NCI-H2227 treated with DMSO at 0.1 percent for 48 hours (cell line): Measurements from ENCODE around the gene MSH3.
"Not testable (repeated sequence)": the region's sequence is repeated elsewhere in the genome, so short reads cannot be mapped to it uniquely, and the experiment has no call there.

Source experiments
- DNase-seq: peaks from one replicate; lab custom pipeline; 2025; lab: John Stamatoyannopoulos, UW

The MSH3 gene

DNA sequence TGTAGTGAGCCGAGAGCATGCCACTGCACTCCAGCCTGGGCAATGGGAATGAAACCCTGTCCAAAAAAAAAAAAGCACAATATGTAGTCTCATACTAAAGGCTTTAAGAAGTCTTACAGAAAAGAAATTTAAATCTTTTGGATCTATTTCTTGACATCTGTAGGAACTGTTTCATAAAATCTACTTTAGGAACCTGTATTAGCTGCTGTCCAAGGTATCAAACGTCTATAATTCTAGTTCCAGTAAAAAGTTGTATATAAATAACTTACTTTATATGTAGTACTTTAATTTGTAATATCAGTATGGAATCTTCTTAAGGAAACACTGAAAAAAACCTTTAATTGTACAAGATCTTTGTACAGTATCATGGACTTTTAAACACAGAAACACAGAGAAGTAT, 199.0 kb downstream of the MSH3 start:
- no peak for DNase-seq

DNA sequence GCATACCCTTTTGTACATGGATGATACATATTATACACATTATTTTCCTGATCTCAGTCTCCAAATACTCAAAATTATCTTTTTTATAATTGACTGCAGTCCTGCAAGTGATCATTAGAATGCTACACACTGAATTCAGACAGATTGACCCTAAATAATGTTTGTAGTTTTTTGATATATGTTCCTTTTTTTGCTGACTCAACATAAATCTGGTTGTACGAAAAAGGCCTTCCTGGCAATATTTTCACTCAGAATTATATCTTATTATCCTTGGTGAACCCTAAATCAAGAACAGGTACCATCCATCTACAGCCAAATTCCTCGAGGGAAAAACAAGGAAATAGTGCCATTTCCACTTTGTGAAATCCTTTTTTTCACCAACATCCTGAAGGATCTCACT, 200.1 kb downstream of the MSH3 start:
- DNase-seq = no peak

DNA sequence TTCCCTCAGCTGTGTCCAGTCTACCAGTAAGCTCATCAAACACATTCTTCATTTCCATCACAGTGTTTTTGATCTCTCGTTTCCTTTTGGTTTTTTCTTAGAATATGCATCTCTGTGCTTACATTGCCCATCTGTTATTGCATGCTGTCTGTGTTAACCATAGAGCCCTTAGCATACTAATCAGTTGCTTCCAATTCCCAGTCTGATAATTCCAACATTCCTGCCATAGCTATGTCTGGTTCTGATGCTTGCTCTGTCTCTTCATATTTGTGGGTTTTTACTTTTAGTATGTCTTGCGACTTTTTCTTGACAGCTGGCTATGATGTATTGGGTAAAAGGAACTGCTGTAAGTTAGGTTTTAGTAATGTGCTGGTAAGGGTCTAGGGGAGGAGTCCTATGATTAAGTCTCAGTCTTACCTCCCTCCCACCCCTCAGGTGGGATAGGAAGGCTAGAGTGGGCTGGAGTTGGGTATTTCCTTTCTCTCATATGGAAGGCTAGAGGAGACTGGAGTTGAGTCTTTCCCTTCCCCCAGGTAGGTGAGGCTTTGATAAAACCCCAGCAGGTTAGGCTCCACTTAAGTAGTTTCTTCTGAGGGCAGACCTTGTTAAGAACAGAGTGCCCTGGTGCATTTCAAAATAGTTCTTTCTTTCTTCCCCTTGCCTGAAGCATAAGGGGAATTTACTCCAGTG, 206.6 kb downstream of the MSH3 start:
- no peak for DNase-seq

DNA sequence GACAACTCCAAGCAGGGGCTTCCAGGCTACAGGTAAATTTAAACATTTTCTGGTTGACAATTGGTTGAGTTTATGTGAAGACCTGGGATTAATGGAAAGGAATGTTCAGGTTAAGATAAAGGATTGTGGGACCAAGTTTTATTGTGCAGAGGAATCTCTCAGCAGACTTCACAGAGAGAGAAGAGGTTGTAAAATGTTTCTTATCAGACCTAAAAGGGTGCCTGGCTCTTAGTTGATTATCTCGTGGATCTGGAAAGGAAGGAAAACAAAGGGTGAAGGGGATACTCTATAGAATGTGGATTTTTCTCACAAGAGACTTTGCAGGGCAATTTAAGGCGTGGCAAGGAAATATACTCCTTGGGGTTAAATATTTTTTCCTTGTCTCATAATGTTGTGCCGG, 209.3 kb downstream of the MSH3 start:
- no peak for DNase-seq

DNA sequence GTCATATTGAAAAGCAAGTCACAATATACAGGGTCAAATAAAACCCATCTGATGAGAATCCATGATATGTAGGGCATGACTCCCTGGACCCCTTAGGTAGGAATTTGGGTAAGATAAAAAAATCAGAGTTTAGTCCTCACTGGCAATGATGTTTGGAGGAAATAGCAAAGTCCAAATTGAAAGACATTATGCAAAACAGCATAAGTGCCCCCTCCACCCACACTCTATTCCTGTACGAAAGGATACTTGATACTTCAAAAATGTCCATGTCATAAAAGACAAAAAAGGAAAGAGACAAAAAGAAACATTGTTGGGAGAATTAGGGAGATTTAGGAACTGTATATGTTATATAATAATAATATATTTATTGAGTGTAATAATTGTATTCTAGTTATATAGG, 209.7 kb downstream of the MSH3 start:
- no peak for DNase-seq

DNA sequence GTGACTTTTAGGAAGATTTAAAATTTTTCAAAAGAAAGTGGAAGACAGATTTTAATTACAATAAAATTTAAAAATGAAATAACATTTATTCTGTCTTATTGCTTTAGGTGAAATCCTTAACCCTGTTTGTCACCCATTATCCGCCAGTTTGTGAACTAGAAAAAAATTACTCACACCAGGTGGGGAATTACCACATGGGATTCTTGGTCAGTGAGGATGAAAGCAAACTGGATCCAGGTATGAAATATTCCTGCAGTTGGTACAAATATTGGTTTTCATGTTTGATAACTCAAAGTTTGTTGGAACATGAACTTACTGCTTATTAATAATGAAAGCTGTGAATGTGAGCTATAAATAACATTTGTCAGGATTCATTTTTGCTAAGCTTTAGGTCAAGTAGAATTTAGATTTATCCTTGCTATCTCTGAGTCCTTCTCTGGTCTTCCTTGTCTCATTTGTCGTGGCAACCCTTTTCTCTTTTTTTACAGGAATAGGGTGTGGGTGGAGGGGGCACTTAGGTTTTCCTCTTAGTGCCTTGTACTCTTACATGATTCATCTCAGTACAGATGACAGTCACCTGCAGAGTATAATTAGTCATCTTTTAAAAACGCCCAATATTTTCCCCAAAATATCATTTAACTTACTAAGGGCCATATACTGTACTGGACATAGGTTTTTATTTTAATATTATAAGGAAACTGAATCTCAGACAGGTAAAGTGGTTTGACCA, 210.4 kb downstream of the MSH3 start:
- no peak for DNase-seq

DNA sequence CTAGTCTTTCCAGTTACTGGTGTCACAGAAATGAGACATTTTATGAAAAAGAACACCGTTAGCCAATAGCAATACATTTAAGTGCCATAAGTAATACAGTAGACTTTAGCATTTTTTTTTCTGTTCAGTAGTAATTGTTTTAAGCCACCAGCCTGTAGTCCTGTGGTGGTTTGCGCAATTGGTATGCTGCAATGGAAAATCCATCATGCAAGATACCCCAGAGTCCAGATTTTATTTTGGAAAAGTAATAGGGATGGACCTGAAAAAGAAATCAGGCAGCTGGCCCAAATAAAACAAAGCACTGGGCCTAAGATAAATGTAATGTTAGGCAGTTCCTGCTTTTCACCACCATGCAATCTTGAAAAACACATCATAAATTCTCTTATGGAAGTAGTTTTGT, 211.1 kb downstream of the MSH3 start:
- no peak for DNase-seq

DNA sequence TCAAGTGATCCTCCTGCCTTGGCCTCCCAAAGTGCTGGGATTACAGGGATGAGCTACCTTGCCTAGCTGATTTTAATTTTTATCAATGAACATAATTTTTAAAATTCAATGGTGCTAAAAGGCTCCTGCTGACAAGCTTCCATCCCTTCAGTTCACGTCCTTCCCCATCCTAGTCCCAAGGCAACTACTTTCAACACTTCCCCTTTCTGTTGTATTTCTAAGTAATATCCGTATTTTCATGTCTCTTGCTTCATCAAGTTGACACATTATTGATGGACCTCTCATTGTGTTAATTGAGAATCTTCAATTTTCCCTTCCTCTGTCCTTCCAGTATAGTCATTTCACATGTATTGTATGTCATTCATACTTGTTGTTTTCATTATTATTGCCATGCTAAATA, 211.9 kb downstream of the MSH3 start:
- DNase-seq = no peak

DNA sequence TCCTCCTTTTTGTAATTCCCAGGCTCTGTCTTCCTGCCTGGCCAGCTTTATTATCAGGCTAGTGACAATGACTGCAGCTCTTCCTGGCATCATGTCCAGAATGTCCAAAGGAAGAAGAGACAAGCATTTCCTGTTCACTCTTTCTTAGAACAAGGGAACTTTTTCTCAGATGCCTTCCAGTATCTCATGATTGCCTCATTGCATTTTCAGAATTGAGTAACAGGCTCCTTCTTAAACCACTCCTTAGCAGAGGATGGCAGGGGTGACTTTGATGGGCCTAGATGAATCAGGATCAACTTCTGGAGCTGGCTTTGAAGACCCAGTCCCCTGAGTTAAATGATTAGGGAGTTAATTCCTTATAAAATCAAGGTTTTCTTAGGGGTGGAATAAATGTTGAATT, 212.8 kb downstream of the MSH3 start:
- no peak for DNase-seq

DNA sequence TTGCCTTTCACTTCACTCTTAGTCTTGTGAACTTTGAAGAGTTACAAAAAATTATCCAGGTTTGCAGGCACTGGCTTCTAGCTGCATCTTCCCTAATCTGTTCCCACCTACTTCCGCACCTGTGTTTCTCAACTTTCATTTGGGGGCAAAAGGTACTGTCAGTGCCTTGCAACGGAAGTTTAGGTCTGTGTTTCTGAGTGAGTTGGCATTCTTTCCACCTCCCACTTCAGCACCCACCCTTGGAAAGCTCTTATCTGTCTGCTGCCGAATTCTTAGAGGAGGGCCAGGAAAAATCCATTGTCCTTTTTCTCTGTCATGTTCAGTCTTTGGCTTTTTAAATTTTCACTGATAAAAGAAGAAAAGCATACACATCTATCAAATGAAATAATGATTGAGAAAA, 216.0 kb downstream of the MSH3 start:
- DNase-seq = no peak

DNA sequence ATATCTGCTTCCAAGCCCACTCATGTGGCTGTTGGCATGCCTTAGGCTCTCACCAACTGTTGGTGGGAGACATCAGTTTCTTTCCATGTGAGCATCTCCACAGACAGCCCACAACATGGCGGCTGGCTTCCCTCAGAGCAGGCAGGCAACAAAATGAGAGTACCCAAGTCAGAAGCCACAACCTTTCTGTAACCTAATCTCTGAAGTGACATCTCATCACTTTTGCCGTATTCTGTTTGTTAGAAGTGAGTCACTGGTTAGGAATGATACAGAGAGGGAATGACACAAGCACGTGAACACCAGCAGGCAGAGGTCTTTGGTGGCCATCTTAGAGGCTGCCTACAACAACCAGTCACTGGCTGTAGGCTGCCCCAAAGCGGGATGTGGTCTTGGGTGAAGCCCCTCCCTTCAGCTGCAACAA, 217.1 kb downstream of the MSH3 start:
- no peak for DNase-seq

DNA sequence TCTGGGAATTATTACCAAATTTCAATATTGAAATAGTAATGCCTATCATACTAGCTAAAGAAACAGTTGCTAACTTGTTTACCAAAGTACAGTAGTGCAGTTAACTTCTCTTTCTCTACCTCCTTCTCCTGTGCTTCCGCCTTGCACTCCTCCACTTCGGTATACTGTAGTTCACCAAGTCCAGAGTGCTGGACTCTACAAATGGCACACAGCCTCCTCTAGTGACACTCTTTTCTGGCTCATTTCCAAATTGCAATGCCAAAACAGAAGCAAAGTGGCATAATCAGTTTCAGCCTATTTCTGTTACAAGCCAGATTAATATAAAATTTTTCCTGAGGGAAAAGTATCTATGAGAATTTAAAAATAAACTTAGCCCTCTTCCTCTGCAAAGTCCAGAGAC, 219.7 kb downstream of the MSH3 start:
- DNase-seq = no peak

DNA sequence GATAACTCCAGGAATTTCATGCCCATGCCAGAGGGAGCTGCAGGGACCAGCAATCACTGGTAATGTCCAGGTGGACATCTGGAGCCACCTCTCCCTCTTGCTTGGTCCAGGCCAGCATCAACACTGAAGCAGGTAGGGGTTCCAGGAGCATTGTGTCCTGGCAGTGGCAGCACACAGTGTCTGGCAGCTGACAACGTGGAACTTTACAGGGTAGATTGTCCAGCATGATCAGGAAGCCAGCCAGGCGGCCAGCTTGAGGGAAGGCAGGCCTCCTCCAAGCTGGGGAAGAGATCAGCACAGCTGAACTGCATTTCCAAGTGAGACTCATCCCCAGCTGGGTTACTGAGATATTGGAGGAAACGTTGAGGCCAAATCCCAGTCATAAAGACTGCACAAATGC, 223.1 kb downstream of the MSH3 start:
- DNase-seq = no peak

DNA sequence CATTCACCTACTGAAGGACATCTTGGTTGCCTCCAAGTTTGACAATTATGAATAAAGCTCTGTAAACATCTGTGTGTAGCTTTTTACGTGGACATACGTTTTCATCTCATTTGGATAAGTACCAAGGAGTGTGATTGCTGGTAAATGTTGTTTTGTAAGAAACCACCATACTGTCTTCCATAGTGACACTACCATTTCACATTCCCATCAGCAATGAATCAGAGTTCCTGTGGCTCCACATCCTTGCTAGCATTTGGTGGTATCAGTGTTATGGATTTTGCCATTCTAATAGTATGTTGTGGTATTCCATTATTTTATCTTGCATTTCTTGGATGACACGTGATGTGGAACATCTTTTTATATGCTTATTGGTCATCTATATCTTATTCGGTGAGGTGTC, 227.3 kb downstream of the MSH3 start:
- no peak for DNase-seq

DNA sequence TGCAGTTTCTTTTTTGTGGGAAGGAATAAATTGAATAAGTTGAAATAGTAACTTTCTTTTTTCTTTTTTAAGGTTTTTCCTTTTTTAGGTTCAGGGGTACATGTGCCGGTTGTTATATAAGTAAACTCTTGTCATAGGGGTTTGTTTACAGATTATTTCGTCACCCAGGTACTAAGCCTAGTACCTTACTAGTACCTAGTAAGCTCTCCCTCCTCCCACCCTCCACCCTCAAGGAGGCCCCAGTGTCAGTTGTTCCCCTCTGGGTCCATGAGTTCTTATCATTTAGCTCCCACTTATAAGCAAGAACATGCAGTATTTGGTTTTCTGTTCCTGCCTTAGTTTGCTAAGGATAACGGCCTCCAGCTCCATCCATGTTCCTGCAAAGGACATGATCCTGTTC, 228.9 kb downstream of the MSH3 start:
- not testable (repeated sequence) for DNase-seq

DNA sequence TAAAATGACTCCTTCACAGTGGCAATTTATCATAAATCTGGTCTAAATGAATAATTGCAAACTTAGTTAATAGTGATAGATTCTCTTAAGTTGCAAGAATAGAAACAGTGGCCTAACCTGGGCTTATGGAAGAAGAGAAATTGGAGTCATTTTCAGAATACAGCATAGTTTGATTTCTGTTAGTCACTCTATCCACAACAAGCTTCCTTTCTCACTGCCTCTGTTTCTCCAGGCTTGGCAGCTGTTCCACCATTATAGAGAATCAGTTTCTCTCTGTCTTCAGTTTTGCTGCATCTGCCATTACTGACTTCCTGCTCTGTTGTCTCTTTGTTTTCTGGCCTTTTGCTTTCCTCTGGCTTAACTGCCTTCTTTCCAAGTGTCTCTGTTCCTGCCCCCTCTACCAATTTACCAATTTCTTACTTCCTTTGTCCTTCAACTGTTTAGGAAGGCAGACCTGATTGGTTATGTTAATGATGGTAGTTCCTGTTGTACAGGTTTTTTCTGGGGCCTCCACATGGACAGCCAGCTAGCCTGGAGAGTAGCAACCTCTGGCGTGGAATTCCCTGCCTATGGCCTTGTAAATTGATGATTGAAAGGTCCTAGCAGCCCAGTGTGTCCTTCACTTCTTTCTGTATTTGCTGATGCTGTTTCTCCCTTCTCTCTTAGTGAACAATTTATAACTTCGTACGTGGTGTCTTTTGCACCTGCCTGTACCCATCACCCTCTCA, 229.8 kb downstream of the MSH3 start:
- no peak for DNase-seq

DNA sequence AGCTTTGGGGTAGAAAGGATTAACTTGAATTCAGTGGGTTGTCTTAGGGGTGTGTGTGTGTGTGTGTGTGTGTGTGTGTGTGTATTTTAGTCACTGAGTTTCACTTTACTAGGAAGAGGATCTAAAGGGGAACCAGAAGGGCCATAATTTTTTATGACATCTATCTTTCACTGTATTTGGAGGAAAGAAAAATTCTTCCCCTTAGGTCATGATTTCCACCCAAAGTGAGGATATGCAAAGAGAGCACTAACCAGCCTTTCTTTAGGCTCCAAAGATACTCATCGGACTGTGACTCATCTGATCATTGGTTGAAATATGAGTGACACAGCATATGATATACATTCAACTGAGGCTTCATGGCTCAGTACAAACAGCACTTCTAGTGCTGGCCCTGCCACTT, 230.5 kb downstream of the MSH3 start:
- no peak for DNase-seq

DNA sequence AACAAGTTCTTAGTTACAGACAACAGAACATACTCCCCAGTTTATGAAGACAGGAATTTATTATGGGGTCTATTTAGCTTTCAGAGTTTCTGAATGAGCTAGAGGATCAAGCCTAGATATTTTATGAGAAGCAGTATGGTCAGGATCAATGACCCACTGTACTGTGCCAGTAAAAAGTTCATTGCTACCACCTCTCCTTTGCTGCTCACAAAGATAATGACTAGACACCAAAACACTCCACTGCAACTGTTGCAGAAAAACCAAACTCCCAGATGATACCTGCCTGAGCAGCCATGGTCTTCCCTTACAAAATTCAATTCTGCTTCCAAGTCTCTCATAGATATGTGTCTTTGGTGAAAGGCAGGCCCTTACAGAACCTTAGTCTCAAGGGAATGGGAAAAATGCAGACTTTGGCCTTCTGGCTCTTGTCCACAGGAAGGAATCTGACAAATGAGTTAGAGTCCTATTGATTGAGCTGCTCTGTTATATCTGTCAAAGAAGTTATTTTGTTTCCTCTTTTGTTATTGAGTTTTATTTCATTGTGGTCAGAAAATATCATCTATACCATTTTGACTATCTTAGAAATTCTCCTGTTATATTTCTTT, 231.0 kb downstream of the MSH3 start:
- DNase-seq = no peak

DNA sequence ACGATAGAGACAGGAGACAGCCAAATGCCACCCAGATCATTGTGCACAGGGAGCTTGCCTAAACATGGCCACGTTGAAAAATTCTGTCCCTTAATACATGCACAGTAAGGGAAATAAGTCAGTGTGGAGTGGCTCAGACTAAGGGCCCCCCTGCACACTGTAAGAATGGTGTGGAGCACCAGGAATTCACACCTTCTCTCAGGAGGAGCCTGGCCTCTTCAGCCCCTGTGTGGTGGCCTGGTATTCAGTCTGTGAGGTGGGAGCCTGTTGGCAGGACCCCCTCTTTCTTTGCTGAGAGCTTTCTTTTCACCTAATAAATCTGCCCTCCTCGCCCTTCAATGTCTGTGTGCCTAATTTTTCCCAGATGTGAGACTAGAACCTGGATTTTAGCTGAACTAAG, 239.6 kb downstream of the MSH3 start:
- DNase-seq = no peak

DNA sequence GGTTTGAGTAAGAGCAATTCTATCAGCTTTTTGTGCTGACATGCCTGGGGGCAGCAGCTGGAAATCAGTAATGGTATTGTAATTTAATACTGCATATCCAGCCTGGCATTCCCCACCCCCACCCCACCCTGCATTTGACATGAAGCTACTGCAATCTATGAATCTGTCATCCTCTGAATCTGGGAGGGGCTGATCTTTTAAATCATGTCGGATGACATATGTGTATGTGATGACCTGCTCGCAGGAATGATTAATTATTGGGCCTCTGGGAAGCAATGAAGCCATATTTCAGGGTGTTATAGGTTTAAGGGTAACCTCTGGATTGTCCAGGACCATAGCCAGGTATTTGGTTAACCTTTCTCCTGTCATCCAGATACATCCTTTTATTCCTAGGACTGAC, 241.1 kb downstream of the MSH3 start:
- no peak for DNase-seq

DNA sequence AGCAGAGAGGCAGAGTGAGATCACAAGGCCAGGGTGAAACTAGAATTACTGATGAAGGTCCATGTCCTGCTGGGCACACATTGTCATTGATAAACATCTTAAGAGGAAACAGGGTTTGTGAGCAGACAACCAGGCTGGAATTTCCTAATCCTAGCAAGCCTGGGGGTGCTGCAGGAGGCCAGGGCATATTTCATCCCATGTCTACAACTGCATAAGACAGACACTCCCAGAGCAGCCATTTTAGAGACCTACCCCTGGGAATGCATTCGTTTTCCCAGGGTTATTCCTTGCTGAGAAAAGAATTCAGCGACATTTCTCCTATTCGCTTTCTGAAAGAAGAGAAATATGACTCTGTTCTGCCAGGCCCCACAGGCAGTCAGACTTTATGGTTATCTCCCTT, 248.2 kb downstream of the MSH3 start:
- not testable (repeated sequence) for DNase-seq

DNA sequence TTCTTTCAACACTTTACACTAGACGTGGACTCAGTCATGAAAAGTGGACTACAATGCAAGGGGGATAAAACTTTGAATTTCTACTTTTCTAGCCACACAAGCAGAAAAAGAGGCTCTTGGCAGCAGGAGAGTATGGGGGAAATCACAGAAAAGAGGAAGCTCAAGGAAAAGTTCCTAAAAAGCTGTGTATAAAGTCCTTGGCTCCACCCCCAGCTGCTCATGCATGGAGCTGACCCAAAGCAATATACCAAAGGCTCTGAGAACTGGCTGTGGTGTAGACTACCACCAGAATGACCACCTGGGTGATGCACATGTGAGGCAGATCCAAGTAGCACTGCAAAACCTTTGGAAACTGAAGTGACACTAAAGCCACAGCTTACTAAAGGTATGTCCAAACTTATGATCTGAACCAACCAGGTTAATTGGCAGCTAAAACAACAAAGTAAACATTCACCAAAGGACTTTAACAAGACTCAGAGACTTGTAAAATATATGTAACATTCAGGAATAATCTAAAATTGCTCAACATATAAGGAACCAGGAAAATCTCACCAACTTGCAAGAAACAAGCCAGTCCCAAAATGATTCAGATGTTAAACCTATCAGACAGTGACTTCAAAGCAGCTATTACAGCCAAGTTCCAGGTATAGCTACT, 250.2 kb downstream of the MSH3 start:
- no peak for DNase-seq
